Hepatocyte (in vitro differentiated cells): ENCODE measurements around the gene TUBA1A.

Experiments
- EZH2 ChIP-seq: fragments of 200-600 bp; sonication (generic); IDR thresholded peaks from 2 replicates; pipeline ENCODE4 v1.6.1; 2016; ENCODE audit warnings: antibody characterized with exemption, mild to moderate bottlenecking, borderline replicate concordance
- TF ChIP-seq, protein P1 (sequence below): fragments of 200-600 bp; sonication (generic); IDR thresholded peaks from 2 replicates; pipeline ENCODE4 v1.5.1; 2016; ENCODE audit warnings: antibody characterized with exemption, mild to moderate bottlenecking; ENCODE audit not compliant: poor library complexity

DNA sequence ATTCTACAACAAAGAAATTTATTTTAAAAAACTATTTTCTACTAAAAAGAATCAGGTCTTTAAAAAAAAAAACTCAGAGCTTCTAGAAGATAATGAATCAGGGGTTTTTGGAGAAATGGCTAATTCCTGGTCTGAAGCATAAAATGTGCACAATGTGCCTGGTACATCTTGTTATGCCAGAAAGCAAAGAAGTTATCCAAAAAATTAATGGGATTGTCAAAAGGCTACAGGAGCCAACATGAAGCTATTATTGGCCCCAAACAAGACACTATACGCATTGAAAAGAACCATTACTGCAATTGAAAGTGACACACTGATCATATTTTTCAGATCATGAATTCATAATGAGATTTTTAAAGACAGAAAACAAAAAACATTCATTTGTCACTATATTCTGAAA, 19.3 kb upstream of the TUBA1A start:
- TF ChIP-seq, protein P1, sequence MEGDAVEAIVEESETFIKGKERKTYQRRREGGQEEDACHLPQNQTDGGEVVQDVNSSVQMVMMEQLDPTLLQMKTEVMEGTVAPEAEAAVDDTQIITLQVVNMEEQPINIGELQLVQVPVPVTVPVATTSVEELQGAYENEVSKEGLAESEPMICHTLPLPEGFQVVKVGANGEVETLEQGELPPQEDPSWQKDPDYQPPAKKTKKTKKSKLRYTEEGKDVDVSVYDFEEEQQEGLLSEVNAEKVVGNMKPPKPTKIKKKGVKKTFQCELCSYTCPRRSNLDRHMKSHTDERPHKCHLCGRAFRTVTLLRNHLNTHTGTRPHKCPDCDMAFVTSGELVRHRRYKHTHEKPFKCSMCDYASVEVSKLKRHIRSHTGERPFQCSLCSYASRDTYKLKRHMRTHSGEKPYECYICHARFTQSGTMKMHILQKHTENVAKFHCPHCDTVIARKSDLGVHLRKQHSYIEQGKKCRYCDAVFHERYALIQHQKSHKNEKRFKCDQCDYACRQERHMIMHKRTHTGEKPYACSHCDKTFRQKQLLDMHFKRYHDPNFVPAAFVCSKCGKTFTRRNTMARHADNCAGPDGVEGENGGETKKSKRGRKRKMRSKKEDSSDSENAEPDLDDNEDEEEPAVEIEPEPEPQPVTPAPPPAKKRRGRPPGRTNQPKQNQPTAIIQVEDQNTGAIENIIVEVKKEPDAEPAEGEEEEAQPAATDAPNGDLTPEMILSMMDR, result no peak
- no peak for TF ChIP-seq EZH2
